Neural cell (in vitro differentiated cells): Measurements from ENCODE around the gene GPC2.

Experiments
- CTCF ChIP-seq: fragments of 450-650 bp; IDR thresholded peaks from 2 replicates; pipeline ENCODE4 v1.5.1; 2014; ENCODE audit warnings: antibody characterized with exemption, mild to moderate bottlenecking, moderate library complexity; ENCODE audit not compliant: poor library complexity, severe bottlenecking
- EZH2 ChIP-seq: fragments of 200-600, 300-800 bp; shearing (Covaris generic), sonication (generic); IDR thresholded peaks from 2 replicates; pipeline ENCODE4 v1.6.1; 2014; ENCODE audit warnings: antibody characterized with exemption, low read length, borderline replicate concordance, mild to moderate bottlenecking; ENCODE audit not compliant: insufficient read depth, poor library complexity, severe bottlenecking
- MXI1 ChIP-seq: fragments of 450-650 bp; conservative IDR thresholded peaks from 2 replicates; pipeline ENCODE4 v1.6.1; 2014; ENCODE audit warnings: antibody characterized with exemption, mild to moderate bottlenecking; ENCODE audit not compliant: poor library complexity, severe bottlenecking
- POLR2AphosphoS5 ChIP-seq: IDR thresholded peaks from 2 replicates; pipeline ENCODE4 v1.6.1; 2012
- RAD21 ChIP-seq: fragments of 450-650 bp; conservative IDR thresholded peaks from 2 replicates; pipeline ENCODE4 v1.6.1; 2014; ENCODE audit warnings: antibody characterized with exemption, mild to moderate bottlenecking, moderate library complexity

GRCh38 chr7:100155553-100156317 is 21.4 kb downstream of the GPC2 start:
- TF ChIP-seq MXI1 (no peak), CTCF (no peak), POLR2AphosphoS5 (no peak), EZH2 (no peak), RAD21 (no peak)
